CD4-positive, alpha-beta memory T cell (primary cell): ENCODE data around the gene GK2. TPM values are rescaled to one million over a fixed set of nuclear protein-coding genes. Genes with fewer than 3 reads are reported as not detected.

Source experiments
- CTCF ChIA-PET: fragments of 350-600 bp; sonication (Branson Sonifier 250); formaldehyde crosslinking; loops from one replicate; lab custom pipeline; 2021; ENCODE audit warnings: inconsistent platforms; ENCODE audit not compliant: partially characterized antibody; lab: Charles Lee
- POLR2A ChIA-PET: fragments of 350-600 bp; sonication (Branson Sonifier 250); formaldehyde crosslinking; loops from one replicate; lab custom pipeline; 2021; ENCODE audit not compliant: partially characterized antibody; lab: Charles Lee
- DNase-seq, 5 donors: peaks; one replicate each; pipeline versions ENCODE4 v3.0.0 to v3.0.0-alpha.2; 2020 to 2022; ENCODE audit warnings: mixed read lengths in 1 of 5
- H3K27ac ChIP-seq: one replicate; pipeline ENCODE4 v1.7.0; 2013; ENCODE audit warnings: low read depth, low read length
- H3K27me3 ChIP-seq: 2 replicates; pipeline ENCODE4 v1.7.0; 2013; ENCODE audit warnings: mild to moderate bottlenecking, low read length, moderate library complexity; ENCODE audit not compliant: insufficient read depth
- H3K36me3 ChIP-seq: 2 replicates; pipeline ENCODE4 v1.7.0; 2013; ENCODE audit warnings: mild to moderate bottlenecking, low read length, moderate library complexity; ENCODE audit not compliant: insufficient read depth
- H3K4me1 ChIP-seq: 2 replicates; pipeline ENCODE4 v1.7.0; 2013; ENCODE audit warnings: mild to moderate bottlenecking, low read length, moderate library complexity; ENCODE audit not compliant: insufficient read depth
- H3K4me3 ChIP-seq, 2 donors: one replicate each; pipeline ENCODE4 v1.7.0; 2013; ENCODE audit warnings: low read length in 2 of 2, mild to moderate bottlenecking in 1 of 2
- H3K9me3 ChIP-seq, 2 donors: one replicate each; pipeline ENCODE4 v1.7.0; 2013; ENCODE audit warnings: low read length in 2 of 2, control low read depth in 1 of 2; ENCODE audit not compliant: control insufficient read depth in 1 of 2
- H3K27ac Mint-ChIP-seq, 7 donors: one replicate each; pipeline ENCODE4 v1.8.0; 2020 to 2021; ENCODE audit warnings: mixed read lengths in 7 of 7, mild to moderate bottlenecking in 6 of 7, inconsistent platforms in 3 of 7, moderate library complexity in 3 of 7
- H3K27me3 Mint-ChIP-seq, 2 donors: one replicate each; pipeline ENCODE4 v1.8.0; 2020 to 2021; ENCODE audit warnings: mixed read lengths in 2 of 2
- H3K36me3 Mint-ChIP-seq, 2 donors: one replicate each; pipeline ENCODE4 v1.8.0; 2020 to 2021; ENCODE audit warnings: mixed read lengths in 2 of 2, inconsistent platforms in 1 of 2, mild to moderate bottlenecking in 1 of 2
- H3K4me1 Mint-ChIP-seq, 4 donors: one replicate each; pipeline ENCODE4 v1.8.0; 2020 to 2021; ENCODE audit warnings: mixed read lengths in 4 of 4, mild to moderate bottlenecking in 1 of 4
- H3K4me3 Mint-ChIP-seq, 8 donors: one replicate each; pipeline ENCODE4 v1.8.0; 2020 to 2021; ENCODE audit warnings: mixed read lengths in 8 of 8, mild to moderate bottlenecking in 7 of 8, moderate library complexity in 6 of 8, inconsistent platforms in 3 of 8
- H3K9me3 Mint-ChIP-seq, 8 donors: one replicate each; pipeline ENCODE4 v1.8.0; 2020 to 2021; ENCODE audit warnings: mixed read lengths in 8 of 8, mild to moderate bottlenecking in 5 of 8, inconsistent platforms in 3 of 8, moderate library complexity in 1 of 8
- intact Hi-C: fragments of 100-400 bp; cut with micrococcal nuclease; formaldehyde crosslinking; loops from one replicate; pipeline ENCODE4 v1.15.1; 2023
- polyA plus RNA-seq, 2 donors: library from polyadenylated mRNA; unstranded; fragments of 300-500 nt; fragmentation: Illumina TruSeq; gene quantifications; one replicate each; pipeline ENCODE4 v1.2.3, GENCODE V29; 2021
- total RNA-seq, 2 experiments: library from RNA; stranded (reverse); gene quantifications; one replicate each; pipeline ENCODE4 v1.2.3, GENCODE V29; 2021

Gene GK2
- total and polyA plus RNA-seq, 4 experiments from 2014 or later, result not detected

DNA sequence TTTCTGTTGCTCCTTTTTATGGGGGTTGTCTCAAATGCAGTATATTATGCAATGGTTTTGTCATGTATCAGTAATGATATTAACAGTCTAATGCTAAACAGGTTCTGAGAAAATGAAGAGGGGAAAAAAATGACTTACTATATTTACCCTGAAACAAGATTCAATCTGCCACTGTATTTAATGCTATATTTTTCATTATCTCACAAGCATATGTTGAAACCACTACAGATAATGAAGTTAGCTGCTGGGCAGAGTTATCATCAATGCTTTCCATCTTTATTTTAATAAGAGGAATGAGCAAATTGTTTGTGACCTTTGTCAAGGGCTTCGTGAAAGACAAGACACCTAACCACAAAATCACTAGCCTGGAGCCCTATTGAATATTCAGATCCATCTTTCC, 49.6 kb downstream of the GK2 start:
- ChIA-PET CTCF (no interaction called here), POLR2A (no interaction called here)
- Mint-ChIP-seq H3K4me1 (no peaks in the 10 kb centered on the region), H3K4me3 (no peak overlapping the region), H3K36me3 (no peaks in the 10 kb centered on the region), H3K9me3 (no peaks in the 10 kb centered on the region), H3K27ac (no peak overlapping the region), H3K27me3 (no peaks in the 10 kb centered on the region)
- DNase-seq, result no peak
- no peak overlapping the region for H3K27ac ChIP-seq
- intact Hi-C loops, result no loop called here
- H3K36me3 ChIP-seq, result no peaks in the 10 kb centered on the region
- H3K4me1 ChIP-seq, result no peaks in the 10 kb centered on the region
- H3K9me3 ChIP-seq, result no peaks in the 10 kb centered on the region
- no peaks in the 10 kb centered on the region for H3K27me3 ChIP-seq
- no peak overlapping the region for H3K4me3 ChIP-seq

DNA sequence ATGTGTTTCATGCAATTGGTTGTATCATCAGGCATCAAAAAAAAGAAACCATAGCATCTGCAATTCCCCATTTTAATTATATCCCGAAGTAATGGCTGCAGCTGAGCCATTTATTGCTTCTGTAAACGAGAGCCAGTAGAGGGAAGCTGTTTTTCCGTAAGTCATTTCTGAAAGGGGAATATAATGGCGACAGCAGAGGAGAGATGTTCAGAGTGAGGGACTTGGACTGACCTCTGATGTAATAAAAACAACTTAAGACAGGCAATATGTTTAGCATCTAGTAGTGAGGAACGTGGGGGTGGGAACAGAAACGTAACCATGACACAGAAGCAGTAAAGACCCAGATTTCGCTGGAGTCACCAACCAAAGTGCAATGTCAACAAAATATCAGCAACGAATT, 50.7 kb downstream of the GK2 start:
- intact Hi-C loops, result no loop called here
- H3K36me3 ChIP-seq, result no peaks in the 10 kb centered on the region
- no peaks in the 10 kb centered on the region for H3K4me1 Mint-ChIP-seq
- DNase-seq, result no peak
- no peak overlapping the region for H3K27ac Mint-ChIP-seq
- no peaks in the 10 kb centered on the region for H3K9me3 ChIP-seq
- H3K9me3 Mint-ChIP-seq, result no peaks in the 10 kb centered on the region
- no peaks in the 10 kb centered on the region for H3K27me3 ChIP-seq
- no peak overlapping the region for H3K4me3 ChIP-seq
- no peaks in the 10 kb centered on the region for H3K36me3 Mint-ChIP-seq
- CTCF ChIA-PET, result no interaction called here
- H3K27ac ChIP-seq, result no peak overlapping the region
- H3K4me1 ChIP-seq, result no peaks in the 10 kb centered on the region
- no peak overlapping the region for H3K4me3 Mint-ChIP-seq
- POLR2A ChIA-PET, result no interaction called here
- H3K27me3 Mint-ChIP-seq, result no peaks in the 10 kb centered on the region

Other genes with a start within 250 kb of the GK2 start
- not detected for gene NAA11, start 82.2 kb downstream of the GK2 start, total RNA-seq
- not detected for gene NAA11, start 82.2 kb downstream of the GK2 start, polyA plus RNA-seq